ENCODE data around the gene TWNK.

TWNK gene

DNA sequence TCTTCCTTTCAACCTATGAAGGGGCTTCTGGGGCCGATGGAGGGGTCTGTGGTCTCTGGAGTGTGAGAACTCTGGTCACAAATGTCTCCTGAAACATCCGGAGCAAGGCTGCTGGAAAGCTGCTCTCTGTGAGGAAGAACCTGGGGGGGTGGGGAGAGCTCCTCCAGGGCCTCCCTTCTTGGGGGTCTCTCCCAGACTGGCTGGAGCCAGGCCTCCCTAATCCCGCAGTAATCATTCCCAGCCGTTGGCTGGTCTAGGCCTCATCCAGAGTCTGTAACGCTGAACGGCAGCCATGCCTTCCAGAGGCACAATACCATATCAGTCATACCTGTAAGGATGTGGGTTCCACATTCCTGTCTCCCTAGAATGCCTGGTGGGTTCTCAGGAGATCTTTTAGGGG, 7.8 kb downstream of the TWNK start:
- no peak for TF ChIP-seq CTCF (IDR thresholded peaks at IDR 0.05; ENCODE audit: control insufficient read depth, extremely low read depth, insufficient read depth)
- no peak for DNase-seq (ENCODE audit: low read depth)
- no peak overlapping the region for H3K4me3 ChIP-seq (ENCODE audit: low read depth, low read length)

GRCh38 chr10:100996678-100997359, 9.5 kb downstream of the TWNK start:
- TF ChIP-seq CTCF (IDR thresholded peaks at IDR 0.05; ENCODE audit: control insufficient read depth, extremely low read depth, insufficient read depth): no peak
- peak overlapping the region; percentile 62 for H3K4me3 ChIP-seq (ENCODE audit: low read depth, low read length)
- no peak for DNase-seq (ENCODE audit: low read depth)

DNA sequence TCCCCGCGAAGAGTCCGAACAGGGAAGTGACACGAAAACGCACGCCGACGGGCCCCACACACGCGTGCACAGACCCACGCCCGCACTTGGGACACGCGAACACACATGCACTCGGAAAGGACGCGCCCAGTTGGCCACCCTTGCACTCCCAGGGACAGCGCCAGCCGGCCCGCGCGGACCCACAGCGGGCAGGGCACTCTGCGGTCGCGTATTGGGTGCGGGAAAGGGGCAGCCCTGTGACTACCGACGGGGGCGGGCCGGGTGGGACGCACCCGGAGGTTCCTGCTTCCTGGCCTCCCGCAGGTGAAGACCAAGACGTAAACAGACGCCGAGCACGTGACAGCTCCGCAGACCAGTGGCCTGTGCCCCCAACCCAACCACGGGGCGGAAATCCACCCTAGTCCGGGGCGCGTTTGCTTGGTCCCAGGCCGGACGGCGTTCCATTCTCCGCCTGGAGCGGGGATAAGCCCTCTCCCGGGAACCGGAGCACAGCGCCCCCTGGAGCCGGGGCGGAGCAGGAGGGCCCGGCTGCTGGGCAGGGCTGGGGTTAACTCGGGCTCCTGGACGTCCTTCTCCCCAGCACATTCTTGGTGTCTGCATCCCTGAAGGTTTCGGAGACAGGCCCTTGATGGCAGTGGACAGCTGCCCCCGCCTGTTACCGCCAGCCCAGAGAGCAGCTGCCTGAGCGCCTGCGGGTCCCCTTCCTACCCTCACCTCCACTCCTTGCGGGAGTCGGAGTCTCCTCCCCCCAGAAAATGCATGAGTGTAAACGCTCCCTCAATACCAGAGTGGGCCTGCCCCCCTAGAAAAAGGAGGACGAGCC, 10.2 kb downstream of the TWNK start:
- TF ChIP-seq CTCF (IDR thresholded peaks at IDR 0.05; ENCODE audit: control insufficient read depth, extremely low read depth, insufficient read depth): peak; percentile 57
- no peak for DNase-seq (ENCODE audit: low read depth)
- peak overlapping the region; percentile 62 for H3K4me3 ChIP-seq (ENCODE audit: low read depth, low read length)

DNA sequence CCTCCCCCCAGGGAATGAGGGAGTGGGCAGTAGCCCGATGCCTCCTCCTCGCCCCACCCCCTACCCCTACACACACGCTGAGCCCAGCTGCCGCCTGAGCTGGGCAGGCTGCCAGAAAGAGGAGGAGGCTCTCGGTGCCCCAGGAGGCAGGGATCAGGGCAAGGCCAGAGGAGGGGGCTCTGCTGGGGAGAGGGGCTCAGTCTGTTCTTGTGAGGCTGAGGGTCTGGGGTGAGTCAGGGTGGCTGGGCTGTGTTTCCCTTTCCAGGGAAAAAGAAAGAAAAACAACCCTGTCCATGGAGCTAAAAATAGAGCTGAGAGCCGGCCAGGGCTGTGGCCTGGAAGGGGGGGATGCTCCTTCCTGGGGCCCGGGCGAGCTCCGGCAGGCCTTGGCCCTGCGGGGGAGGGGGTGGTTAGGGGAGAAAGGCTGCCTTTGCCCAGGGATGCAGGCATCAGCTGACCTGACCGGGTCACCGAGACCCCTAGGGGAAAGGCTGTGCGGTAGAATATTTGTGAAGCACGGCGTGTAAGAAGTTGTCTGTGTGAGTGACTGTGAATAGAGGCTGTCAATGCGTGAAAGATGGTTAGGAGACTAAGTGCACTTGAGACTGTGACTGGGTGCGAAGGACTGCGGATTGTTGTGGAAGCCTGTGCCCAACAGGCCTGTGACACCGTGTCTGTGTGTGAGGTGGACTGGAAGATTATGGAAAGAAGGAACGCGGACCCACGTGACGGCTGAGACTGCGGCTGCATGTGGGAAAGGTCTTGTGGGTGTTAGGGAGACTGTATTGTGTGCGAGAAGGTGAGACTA, 11.0 kb downstream of the TWNK start:
- no peak for DNase-seq (ENCODE audit: low read depth)
- TF ChIP-seq CTCF (IDR thresholded peaks at IDR 0.05; ENCODE audit: control insufficient read depth, extremely low read depth, insufficient read depth): no peak
- peak overlapping the region; percentile 62 for H3K4me3 ChIP-seq (ENCODE audit: low read depth, low read length)

DNA sequence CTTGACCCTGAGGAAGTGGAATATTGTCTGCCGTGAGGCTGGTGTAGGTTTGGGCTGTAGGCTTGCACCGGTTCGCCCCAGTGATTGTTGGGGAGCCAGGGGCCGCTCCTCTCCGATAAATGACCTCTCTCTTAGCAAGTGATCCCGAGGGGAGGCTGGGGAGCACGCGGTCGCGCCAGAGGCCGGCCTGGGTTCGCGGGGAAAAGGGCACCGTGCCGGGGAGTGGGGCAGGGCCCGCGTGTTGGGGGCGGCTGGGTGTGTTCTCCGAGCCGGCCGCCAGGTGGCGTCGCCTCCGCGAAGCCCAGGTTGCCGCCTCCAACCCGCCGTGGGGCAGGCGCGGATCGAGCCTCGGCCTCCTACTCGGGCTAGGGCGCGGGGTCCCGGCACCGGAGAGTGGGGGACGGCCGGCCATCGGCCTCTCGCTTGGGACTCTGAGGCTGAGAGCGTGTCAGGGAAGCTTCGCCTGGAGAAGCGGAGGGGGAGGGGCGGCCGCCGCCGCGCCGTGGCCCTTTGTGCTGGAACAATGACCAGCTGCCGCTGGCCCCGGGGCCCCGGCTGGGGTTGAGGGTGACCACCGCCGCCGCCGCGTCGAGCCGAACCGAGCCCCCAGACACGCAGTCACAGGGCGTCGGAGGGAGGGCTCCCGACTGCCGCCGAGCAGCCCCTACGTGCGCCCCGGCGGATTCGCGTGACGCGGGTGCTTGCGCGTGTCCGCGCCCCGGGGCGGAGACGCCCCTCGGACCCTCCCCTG, 11.8 kb downstream of the TWNK start:
- DNase-seq (ENCODE audit: low read depth): no peak
- peak; percentile 68 for TF ChIP-seq CTCF (IDR thresholded peaks at IDR 0.05; ENCODE audit: control insufficient read depth, extremely low read depth, insufficient read depth)
- H3K4me3 ChIP-seq (ENCODE audit: low read depth, low read length): peak overlapping the region; percentile 62

GRCh38 chr10:100999742-101000126, 12.4 kb downstream of the TWNK start, which contains the start of gene LZTS2:
TSS of gene LZTS2 (plus strand) at chr10:100999808. CDS start at chr10:101002539, 2,731 bp downstream.
- no peak for DNase-seq (ENCODE audit: low read depth)
- TF ChIP-seq CTCF (IDR thresholded peaks at IDR 0.05; ENCODE audit: control insufficient read depth, extremely low read depth, insufficient read depth): no peak
- H3K4me3 ChIP-seq (ENCODE audit: low read depth, low read length): peak within 1 kb of the TSS; percentile 62
